WTC11 (cell line): ENCODE data around the gene SGSM2. TPM values are rescaled to one million over a fixed set of nuclear protein-coding genes. Genes with fewer than 3 reads are reported as not detected.

Experiments
- ATAC-seq: fragments of 200-7000 bp; cut with Tn5 transposase; 2 replicates; pipeline ENCODE4 v1.10.0; 2021; ENCODE audit warnings: mild to moderate bottlenecking, moderate library complexity
- CTCF ChIA-PET: fragments of 300-600 bp; sonication (Branson Sonifier 250); formaldehyde crosslinking; loops from one replicate; lab custom pipeline; 2021; ENCODE audit warnings: antibody characterized with exemption; lab: Charles Lee
- POLR2A ChIA-PET: fragments of 350-600 bp; sonication (Branson Sonifier 250); formaldehyde crosslinking; loops from one replicate; lab custom pipeline; 2021; ENCODE audit warnings: antibody characterized with exemption; lab: Charles Lee
- DNase-seq: peaks from one replicate; pipeline ENCODE4 v3.0.0; 2021; ENCODE audit warnings: low spot score
- H3K27ac Mint-ChIP-seq: 2 replicates; pipeline ENCODE4 v1.8.0; 2021; ENCODE audit warnings: mixed read lengths
- H3K27me3 Mint-ChIP-seq: 2 replicates; pipeline ENCODE4 v1.8.0; 2021; ENCODE audit warnings: low read depth, mild to moderate bottlenecking, moderate library complexity, mixed read lengths
- H3K36me3 Mint-ChIP-seq: 2 replicates; pipeline ENCODE4 v1.8.0; 2021; ENCODE audit warnings: mixed read lengths
- H3K4me1 Mint-ChIP-seq: 2 replicates; pipeline ENCODE4 v1.8.0; 2022; ENCODE audit warnings: mixed read lengths
- H3K4me3 Mint-ChIP-seq: 2 replicates; pipeline ENCODE4 v1.8.0; 2021; ENCODE audit warnings: mild to moderate bottlenecking, moderate library complexity, mixed read lengths
- H3K9me3 Mint-ChIP-seq: 2 replicates; pipeline ENCODE4 v1.8.0; 2021; ENCODE audit warnings: mixed read lengths
- CREM ChIP-seq: sonication (generic); formaldehyde crosslinking; IDR thresholded peaks from 2 replicates; pipeline ENCODE4 v1.8.1; 2022; ENCODE audit warnings: mild to moderate bottlenecking, missing genetic modification reagents, moderate library complexity
- CTCF ChIP-seq: fragments of 200-600 bp; IDR thresholded peaks from 2 replicates; pipeline ENCODE4 v1.8.0; 2022; ENCODE audit warnings: antibody characterized with exemption
- ERG ChIP-seq: fragments of 250-450 bp; sonication (Bioruptor Pico); IDR thresholded peaks from 2 replicates; pipeline ENCODE4 v1.8.0; 2021; ENCODE audit warnings: mild to moderate bottlenecking
- GTF2I ChIP-seq: fragments of 250-450 bp; sonication (Bioruptor Pico); conservative IDR thresholded peaks from 2 replicates; pipeline ENCODE4 v1.4.0; 2021; ENCODE audit warnings: mild to moderate bottlenecking
- HMGA2 ChIP-seq: fragments of 250-450 bp; sonication (Bioruptor Pico); IDR thresholded peaks from 2 replicates; pipeline ENCODE4 v1.4.0; 2021; ENCODE audit warnings: mild to moderate bottlenecking, moderate library complexity
- NFATC4 ChIP-seq: fragments of 250-450 bp; sonication (Bioruptor Pico); IDR thresholded peaks from 2 replicates; pipeline ENCODE4 v1.9.0; 2021; ENCODE audit warnings: mild to moderate bottlenecking
- PRDM15 ChIP-seq: sonication (generic); formaldehyde crosslinking; IDR thresholded peaks from 2 replicates; pipeline ENCODE4 v1.8.0; 2022; ENCODE audit warnings: missing genetic modification reagents
- PREB ChIP-seq: sonication (generic); formaldehyde crosslinking; IDR thresholded peaks from 2 replicates; pipeline ENCODE4 v1.8.1; 2022; ENCODE audit warnings: mild to moderate bottlenecking, missing genetic modification reagents, moderate library complexity, borderline replicate concordance
- PRRX2 ChIP-seq: fragments of 250-450 bp; sonication (Bioruptor Pico); IDR thresholded peaks from 2 replicates; pipeline ENCODE4 v1.8.0; 2021; ENCODE audit warnings: mild to moderate bottlenecking
- RORB ChIP-seq: fragments of 250-450 bp; sonication (Bioruptor Pico); IDR thresholded peaks from 2 replicates; pipeline ENCODE4 v1.9.0; 2021; ENCODE audit warnings: mild to moderate bottlenecking
- SMAD3 ChIP-seq: sonication (generic); formaldehyde crosslinking; IDR thresholded peaks from 2 replicates; pipeline ENCODE4 v1.8.0; 2022; ENCODE audit warnings: missing genetic modification reagents, mild to moderate bottlenecking, borderline replicate concordance
- STAT6 ChIP-seq: sonication (generic); formaldehyde crosslinking; conservative IDR thresholded peaks from 2 replicates; pipeline ENCODE4 v1.8.1; 2023; ENCODE audit warnings: mild to moderate bottlenecking, low read depth, missing genetic modification reagents, moderate library complexity
- USF1 ChIP-seq: sonication (generic); formaldehyde crosslinking; IDR thresholded peaks from 2 replicates; pipeline ENCODE4 v1.8.0; 2022; ENCODE audit warnings: mild to moderate bottlenecking, missing genetic modification reagents
- ZBTB21 ChIP-seq: sonication (generic); formaldehyde crosslinking; IDR thresholded peaks from 2 replicates; pipeline ENCODE4 v1.8.1; 2023; ENCODE audit warnings: mild to moderate bottlenecking, missing genetic modification reagents, borderline replicate concordance
- ZNF263 ChIP-seq: sonication (generic); formaldehyde crosslinking; IDR thresholded peaks from 2 replicates; pipeline ENCODE4 v1.8.1; 2022; ENCODE audit warnings: low read depth, mild to moderate bottlenecking, moderate library complexity, missing genetic modification reagents
- ZNF425 ChIP-seq: fragments of 250-450 bp; sonication (Bioruptor Pico); conservative IDR thresholded peaks from 2 replicates; pipeline ENCODE4 v1.9.0; 2021; ENCODE audit warnings: mild to moderate bottlenecking
- ZSCAN18 ChIP-seq: fragments of 250-450 bp; sonication (Bioruptor Pico); IDR thresholded peaks from 2 replicates; pipeline ENCODE4 v2.1.2; 2022; ENCODE audit warnings: mild to moderate bottlenecking, moderate library complexity
- total RNA-seq: library from RNA; stranded (reverse); gene quantifications from 3 replicates; pipeline ENCODE4 v1.2.3, GENCODE V29; 2021

Gene SGSM2
- total RNA-seq, 1 experiment from 2014 or later: 50.3 TPM

- TF ChIP-seq PRDM15 (no peak), USF1 (CRISPR knock-in tag) (no peak), ERG (CRISPR knock-in tag) (no peak), PREB (CRISPR knock-in tag) (no peak), HMGA2 (CRISPR knock-in tag) (no peak), ZBTB21 (CRISPR knock-in tag) (no peak)
- TF ChIP-seq, all 79 proteins: peak for 1
Measured at GRCh38 chr17:2416010-2416734, 78.9 kb downstream of the SGSM2 start (continued).

- DNase-seq (no peak), ATAC-seq (no peak)
- no peaks in the 10 kb centered on the region for H3K4me1 Mint-ChIP-seq
- no peaks in the 10 kb centered on the region for H3K9me3 Mint-ChIP-seq
- CTCF ChIA-PET: interaction anchor here (0.7 to 2.0 kb wide), 2 partner anchors 36 to 49 kb away, joined by 3 to 15 read pairs; no protein-coding TSS in a partner anchor
- H3K27ac Mint-ChIP-seq: peak overlapping the region; percentile 76
- peaks cover 38% of the 10 kb centered on the region for H3K36me3 Mint-ChIP-seq
- H3K27me3 Mint-ChIP-seq: no peaks in the 10 kb centered on the region
- POLR2A ChIA-PET: no interaction called here
- H3K4me3 Mint-ChIP-seq: no peak overlapping the region
- TF ChIP-seq ZSCAN18: no peak
- no peak for TF ChIP-seq PRRX2 (CRISPR knock-in tag)
- TF ChIP-seq PREB (CRISPR knock-in tag): no peak
- no peak for TF ChIP-seq ZNF263 (CRISPR knock-in tag)
- TF ChIP-seq CREM (CRISPR knock-in tag): no peak
- no peak for TF ChIP-seq SMAD3
- no peak for TF ChIP-seq RORB
- TF ChIP-seq GTF2I (CRISPR knock-in tag): no peak
- TF ChIP-seq ZNF425 (CRISPR knock-in tag): no peak
- no peak for TF ChIP-seq NFATC4 (CRISPR knock-in tag)
- TF ChIP-seq CTCF: no peak
- no peak for TF ChIP-seq STAT6 (CRISPR knock-in tag)
Measured at GRCh38 chr17:2418572-2418971, 81.3 kb downstream of the SGSM2 start.
